CD4-positive, alpha-beta T cell treated with Interferon gamma for 1 hour (primary cell): Measurements from ENCODE around the gene UTP3.
"Not testable (repeated sequence)": the region's sequence is repeated elsewhere in the genome, so short reads cannot be mapped to it uniquely, and the experiment has no call there.

Experiments used
- DNase-seq: peaks from one replicate; pipeline ENCODE4 v3.0.0-alpha.2; 2020

Gene UTP3

DNA sequence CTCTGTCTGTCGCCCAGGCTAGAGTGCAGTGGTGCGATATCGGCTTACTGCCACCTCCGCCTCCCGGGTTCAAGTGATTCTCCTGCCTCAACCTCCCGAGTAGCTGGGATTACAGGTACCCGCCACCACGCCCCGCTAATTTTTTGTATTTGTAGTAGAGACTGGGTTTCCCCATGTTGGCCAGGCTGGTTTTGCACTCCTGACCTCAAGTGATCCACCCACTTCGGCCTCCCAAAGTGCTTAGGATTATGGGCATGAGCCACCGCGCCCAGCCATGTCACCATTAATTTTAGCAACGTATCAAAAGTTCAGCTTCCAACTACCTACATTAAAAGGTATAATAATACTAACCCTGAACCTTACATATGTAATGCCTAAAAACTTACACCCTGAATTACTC is 940 bp upstream of the UTP3 start:
- DNase-seq: peak; percentile 33

DNA sequence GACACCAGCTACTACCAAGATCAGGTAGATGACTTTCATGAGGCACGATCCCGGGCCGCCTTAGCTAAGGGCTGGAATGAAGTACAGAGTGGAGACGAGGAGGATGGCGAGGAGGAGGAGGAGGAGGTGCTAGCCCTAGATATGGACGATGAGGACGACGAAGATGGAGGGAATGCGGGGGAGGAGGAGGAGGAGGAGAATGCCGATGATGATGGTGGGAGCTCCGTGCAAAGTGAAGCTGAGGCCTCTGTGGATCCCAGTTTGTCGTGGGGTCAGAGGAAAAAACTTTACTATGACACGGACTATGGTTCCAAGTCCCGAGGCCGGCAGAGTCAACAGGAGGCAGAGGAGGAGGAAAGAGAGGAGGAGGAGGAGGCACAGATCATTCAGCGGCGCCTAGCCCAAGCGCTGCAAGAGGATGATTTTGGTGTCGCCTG is 481 bp downstream of the UTP3 start:
- no peak for DNase-seq

DNA sequence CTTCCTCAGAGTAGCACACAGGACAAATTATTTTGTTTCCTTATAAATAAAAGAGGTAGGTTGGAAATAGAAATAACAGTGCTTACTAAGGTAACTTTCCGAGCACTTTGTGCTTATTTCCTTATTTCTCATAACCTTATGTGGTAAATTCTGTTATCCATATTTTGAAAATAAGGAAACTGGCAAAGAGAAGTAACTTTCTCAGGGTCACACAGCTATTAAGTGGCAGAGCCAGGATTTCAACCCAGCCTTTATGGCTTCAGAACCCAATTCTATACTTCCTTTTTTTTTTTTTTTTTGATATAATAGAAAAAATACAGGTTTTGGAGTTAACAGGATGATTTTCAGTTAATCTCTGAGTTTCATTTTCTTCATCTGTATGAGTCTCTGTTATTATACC is 3.3 kb downstream of the UTP3 start:
- DNase-seq: no peak

DNA sequence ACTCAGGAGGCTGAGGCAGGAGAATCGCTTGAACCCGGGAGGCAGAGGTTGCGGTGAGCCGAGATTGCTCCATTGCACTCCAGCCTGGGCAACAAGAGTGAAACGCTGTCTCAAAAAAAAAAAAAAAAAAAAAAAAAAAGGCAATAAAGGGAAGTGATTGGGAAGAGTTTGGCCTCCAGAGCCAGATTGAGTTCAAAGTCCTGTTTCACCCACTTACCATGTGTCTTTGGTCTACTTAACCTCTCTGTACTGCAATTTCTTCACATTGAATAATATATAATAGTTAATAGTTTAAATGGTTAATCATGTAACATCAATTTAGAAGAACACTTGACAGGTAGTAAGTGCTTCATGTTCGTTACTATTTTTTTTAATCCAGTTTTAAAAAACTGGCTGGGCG is 6.3 kb downstream of the UTP3 start:
- not testable (repeated sequence) for DNase-seq

GRCh38 chr4:70698435-70698834 is 10.1 kb downstream of the UTP3 start:
- DNase-seq: not testable (repeated sequence)

GRCh38 chr4:70700712-70701111 is 12.4 kb downstream of the UTP3 start:
- no peak for DNase-seq

- no peak for DNase-seq
Measured at GRCh38 chr4:70701271-70701670, 12.9 kb downstream of the UTP3 start.

- DNase-seq: not testable (repeated sequence)
Measured at GRCh38 chr4:70702592-70702991, 14.3 kb downstream of the UTP3 start.

DNA sequence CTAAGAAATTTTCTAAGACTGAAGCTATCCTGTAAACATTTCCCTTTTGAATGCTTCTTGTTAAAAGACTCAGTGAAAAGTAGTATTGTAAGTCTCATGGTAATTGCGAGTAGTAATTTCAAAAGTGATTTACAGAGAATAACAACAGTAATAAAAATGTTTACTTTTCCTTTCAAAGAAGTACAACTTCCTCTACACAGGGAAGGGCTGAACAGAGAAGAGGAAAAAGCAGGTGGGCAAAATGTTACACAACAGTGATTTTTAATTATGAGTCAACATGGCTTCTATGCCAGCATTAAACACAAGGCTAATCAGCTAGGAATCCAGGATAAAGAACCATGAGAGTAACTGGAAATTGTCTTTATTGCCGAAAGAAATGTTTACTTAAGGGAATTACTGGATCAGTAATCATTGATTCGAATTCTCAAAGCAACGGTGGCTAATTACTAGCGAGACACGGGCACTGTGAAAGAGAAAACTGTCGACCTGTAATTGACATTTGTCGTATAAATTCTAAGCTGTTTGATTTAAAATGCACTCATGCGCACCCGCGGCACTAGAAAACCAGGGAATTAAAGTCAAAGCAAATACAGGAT is 15.4 kb downstream of the UTP3 start:
- no peak for DNase-seq

- peak; percentile 62 for DNase-seq
Measured at GRCh38 chr4:70704215-70704930, 16.0 kb downstream of the UTP3 start.

DNA sequence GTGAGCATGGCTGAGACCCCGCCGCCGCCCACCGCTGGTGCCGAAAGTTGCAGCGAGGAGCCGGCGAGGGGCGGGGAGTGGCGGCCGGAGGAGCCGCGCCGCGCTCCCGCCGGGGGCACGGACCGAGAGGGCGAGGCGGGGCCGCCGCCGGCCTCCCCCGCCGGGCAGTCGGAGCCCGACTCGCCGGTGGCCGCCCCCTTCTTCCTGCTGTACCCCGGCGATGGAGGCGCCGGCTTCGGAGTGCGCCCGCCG is 16.5 kb downstream of the UTP3 start:
- DNase-seq: no peak

DNA sequence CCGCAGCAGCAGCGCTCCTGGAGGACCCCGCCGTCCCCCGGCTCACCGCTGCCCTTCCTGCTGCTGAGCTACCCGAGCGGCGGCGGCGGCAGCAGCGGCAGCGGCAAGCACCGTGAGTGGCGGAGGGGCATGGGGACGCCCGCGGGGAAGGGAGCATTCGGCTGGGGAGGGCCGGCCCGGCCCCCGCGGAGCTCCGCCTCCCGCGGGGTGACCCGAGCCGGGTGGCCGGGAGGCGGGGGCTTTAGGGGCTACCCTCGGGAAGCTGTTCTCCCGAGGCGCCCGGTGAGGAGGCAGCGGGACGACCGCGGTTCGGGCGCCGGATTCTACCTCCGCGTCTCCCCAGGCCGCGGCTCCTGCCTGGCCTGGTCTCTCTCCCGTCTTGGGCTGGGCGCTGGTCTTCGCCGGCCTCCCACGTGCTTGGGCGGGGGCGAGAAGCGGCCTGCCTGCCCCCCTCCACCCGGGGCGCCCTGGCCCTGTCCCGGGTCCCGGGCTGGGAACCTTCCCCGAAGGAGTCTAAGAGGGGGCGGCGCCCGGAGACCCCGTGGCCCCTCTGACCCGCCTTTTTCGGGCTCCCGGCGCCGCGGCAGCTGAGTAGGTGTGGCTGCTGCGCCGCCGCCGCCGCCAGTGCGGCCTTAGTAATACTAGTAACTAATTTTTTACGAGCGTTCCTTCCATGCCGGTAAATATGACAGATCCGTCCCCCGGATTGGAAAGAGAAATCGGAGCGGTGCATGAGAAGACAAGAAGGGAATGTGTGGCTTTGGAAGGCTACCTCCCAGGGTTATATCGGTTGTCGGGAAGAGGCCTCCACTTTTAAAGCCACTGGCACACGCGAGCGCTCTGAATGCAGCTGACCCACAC is 17.1 kb downstream of the UTP3 start:
- peak; percentile 72 for DNase-seq

DNA sequence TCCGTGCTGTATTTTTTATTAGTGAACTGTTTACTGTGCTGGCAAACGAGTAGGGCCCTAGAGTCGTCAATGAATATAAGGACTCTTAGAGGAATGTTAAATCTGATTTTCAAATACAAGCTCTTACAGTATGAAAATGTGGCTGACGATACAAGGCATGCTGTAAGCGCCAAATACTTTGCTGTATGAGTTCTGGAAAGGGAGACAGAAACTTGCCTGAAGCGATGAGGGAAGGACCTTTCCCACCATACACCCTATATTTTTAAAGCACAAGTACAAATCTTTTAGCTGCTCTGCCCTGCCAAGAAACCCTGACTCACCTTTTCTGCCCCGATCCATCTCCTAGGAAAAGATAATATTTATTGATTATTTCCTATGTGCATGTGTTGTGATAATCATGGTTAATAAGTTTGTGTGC is 17.7 kb downstream of the UTP3 start:
- no peak for DNase-seq

DNA sequence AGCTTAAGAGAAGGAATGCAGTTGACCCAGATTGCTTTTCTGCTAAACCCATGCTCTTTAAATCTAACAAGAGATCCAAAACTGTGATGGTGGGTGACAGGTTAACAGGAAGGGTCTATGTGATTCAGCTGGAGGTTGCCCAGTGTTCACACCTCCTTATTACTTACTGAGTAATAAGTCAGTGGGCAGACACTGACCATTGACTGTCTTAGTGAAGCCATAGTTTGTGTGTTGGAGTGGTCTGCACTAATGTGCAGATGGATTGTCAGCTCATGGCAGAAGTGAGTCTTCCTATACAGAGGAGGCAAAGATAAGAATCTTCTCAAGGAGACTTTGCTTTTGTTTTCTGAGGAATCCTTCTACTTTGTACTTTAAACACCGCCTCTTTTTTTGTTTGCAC is 18.2 kb downstream of the UTP3 start:
- DNase-seq: no peak

GRCh38 chr4:70709611-70710205 is 21.4 kb downstream of the UTP3 start:
- DNase-seq: no peak

- no peak for DNase-seq
Measured at GRCh38 chr4:70711599-70711998, 23.3 kb downstream of the UTP3 start.

DNA sequence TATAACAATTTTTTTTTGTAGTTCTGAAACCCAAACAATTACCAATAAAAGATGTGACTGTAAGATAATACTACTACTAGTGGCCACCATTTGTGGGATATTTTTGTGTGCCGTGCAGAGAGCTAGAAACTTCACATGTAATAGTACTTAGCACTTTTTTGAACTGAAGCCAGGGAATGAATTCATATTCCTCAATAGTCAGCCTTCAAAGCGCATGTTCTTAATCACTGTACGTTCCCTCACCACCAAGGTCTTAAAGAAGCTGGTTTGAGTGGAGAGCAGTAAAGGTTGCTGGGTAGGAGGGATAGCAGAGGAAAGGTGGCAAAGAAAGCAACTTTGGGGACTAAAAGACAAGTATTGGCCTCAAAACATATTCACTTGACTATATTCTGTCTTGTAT is 23.8 kb downstream of the UTP3 start:
- no peak for DNase-seq

GRCh38 chr4:70712604-70713452 is 24.5 kb downstream of the UTP3 start:
- no peak for DNase-seq

DNA sequence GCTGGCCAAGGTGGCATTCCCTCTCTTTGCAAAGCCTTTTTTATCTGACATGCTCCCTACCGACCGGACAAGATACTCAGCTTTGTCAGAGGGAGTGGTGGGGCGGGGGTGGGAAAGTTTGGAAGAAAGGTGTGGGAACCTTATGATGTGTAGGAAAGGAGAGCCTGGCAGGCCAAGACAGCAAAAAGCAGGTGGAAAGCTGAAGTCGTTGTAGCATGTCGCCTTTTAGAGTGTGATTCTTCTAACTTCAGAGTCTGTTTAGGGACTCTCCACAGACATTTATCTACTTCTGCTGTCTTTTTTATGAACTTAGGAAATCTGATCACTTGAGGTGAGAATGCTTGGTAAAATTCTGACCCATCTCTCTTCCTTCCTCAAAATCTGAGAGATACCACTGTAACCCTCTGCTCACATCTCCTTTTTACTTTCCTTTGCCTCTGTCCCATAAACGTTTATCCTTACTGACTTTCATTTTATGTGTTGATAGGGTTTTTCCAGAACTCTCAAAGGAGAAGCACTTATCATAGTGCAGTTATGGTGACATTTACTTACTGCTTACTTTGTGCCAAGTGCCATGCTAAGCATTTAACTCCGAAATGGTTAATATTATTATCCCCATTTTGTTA is 25.2 kb downstream of the UTP3 start:
- DNase-seq: no peak

- peak; percentile 13 for DNase-seq
Measured at GRCh38 chr4:70714079-70714887, 26.0 kb downstream of the UTP3 start.

DNA sequence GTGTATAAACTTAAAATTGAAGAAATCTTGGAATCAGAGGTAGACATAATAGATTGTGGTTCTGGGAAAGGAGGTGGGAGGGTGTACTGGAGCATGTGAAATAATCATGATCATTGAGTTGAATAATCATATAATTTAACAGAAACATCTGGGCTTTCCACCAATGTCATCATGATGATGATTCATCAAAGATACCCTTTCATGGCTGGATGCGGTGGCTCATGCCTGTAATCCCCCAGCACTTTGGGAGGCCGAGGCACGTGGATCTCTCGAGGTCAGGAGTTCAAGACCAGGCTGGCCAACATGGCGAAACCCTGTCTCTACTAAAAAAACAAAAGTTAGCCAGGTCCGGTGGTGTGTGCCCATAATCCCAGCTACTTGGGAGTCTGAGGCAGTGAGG is 26.8 kb downstream of the UTP3 start:
- DNase-seq: peak; percentile 59
